ENCODE data around the gene DIAPH2.
"Not testable (repeated sequence)": the region's sequence is repeated elsewhere in the genome, so short reads cannot be mapped to it uniquely, and the experiment has no call there.

DIAPH2 gene

GRCh38 chrX:96834137-96834536, 149.5 kb downstream of the DIAPH2 start:
- no peak for DNase-seq

- no peak for DNase-seq
Measured at GRCh38 chrX:96835660-96836289, 151.1 kb downstream of the DIAPH2 start.

GRCh38 chrX:96837808-96838207, 153.2 kb downstream of the DIAPH2 start:
- DNase-seq = no peak

GRCh38 chrX:96838537-96838936, 153.9 kb downstream of the DIAPH2 start:
- DNase-seq = no peak

- DNase-seq = no peak
Measured at GRCh38 chrX:96841325-96841724, 156.7 kb downstream of the DIAPH2 start.

- not testable (repeated sequence) for DNase-seq
Measured at GRCh38 chrX:96841866-96842265, 157.2 kb downstream of the DIAPH2 start.

GRCh38 chrX:96843566-96843965, 158.9 kb downstream of the DIAPH2 start:
- no peak for DNase-seq

GRCh38 chrX:96846841-96847240, 162.2 kb downstream of the DIAPH2 start:
- DNase-seq = no peak

GRCh38 chrX:96859422-96859821, 174.8 kb downstream of the DIAPH2 start:
- not testable (repeated sequence) for DNase-seq

- DNase-seq = no peak
Measured at GRCh38 chrX:96861218-96861617, 176.6 kb downstream of the DIAPH2 start.

GRCh38 chrX:96861661-96862060, 177.0 kb downstream of the DIAPH2 start:
- no peak for DNase-seq

- DNase-seq = no peak
Measured at GRCh38 chrX:96883608-96884007, 199.0 kb downstream of the DIAPH2 start, which contains the start of gene RPA4. RPA4 (plus strand) TSS chrX:96883908; CDS start chrX:96884311, 403 bp downstream.

- no peak for DNase-seq
Measured at GRCh38 chrX:96884027-96884426, 199.4 kb downstream of the DIAPH2 start.

- no peak for DNase-seq
Measured at GRCh38 chrX:96889726-96890125, 205.1 kb downstream of the DIAPH2 start.

GRCh38 chrX:96906741-96907140, 222.1 kb downstream of the DIAPH2 start:
- DNase-seq = no peak

GRCh38 chrX:96907516-96908272, 223.1 kb downstream of the DIAPH2 start:
- no peak for DNase-seq

GRCh38 chrX:96909291-96909690, 224.6 kb downstream of the DIAPH2 start:
- no peak for DNase-seq

GRCh38 chrX:96918864-96919263, 234.2 kb downstream of the DIAPH2 start:
- DNase-seq = no peak

- no peak for DNase-seq
Measured at GRCh38 chrX:96919672-96920071, 235.0 kb downstream of the DIAPH2 start.

- DNase-seq = no peak
Measured at GRCh38 chrX:96924581-96924980, 239.9 kb downstream of the DIAPH2 start.

- no peak for DNase-seq
Measured at GRCh38 chrX:96929036-96929435, 244.4 kb downstream of the DIAPH2 start.

GRCh38 chrX:96957718-96958117, 273.1 kb downstream of the DIAPH2 start:
- no peak for DNase-seq

- no peak for DNase-seq
Measured at GRCh38 chrX:96971812-96972211, 287.2 kb downstream of the DIAPH2 start.

- DNase-seq = no peak
Measured at GRCh38 chrX:96978906-96979305, 294.3 kb downstream of the DIAPH2 start.

- no peak for DNase-seq
Measured at GRCh38 chrX:96979766-96980165, 295.1 kb downstream of the DIAPH2 start.
